GM21367 (cell line): ENCODE measurements around the gene EYA2.

Experiments
- ATAC-seq: cut with Tn5 transposase; IDR thresholded peaks from one replicate; pipeline ENCODE4 v1.9.1; 2021; ENCODE audit not compliant: unreplicated experiment

The EYA2 gene

DNA sequence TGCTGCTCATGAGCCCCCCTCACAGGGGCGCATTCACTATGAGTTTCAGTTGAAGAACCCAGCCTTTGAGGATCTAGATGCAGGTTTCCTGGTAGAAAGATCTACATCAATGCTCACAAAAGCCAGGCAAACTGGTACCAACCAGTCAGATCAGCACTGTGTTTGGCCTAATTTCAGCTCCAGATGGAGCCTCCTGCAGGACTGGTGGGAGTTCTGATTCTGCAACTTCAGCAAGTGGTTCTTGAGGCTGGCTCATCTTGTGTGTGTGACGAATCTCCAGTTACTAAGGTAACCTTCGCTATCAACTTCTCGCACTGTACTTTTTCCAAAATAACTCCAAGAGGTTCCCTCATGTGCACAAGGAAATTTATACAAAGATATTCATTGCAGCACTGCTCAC, 343.1 kb downstream of the EYA2 start:
- no peak for ATAC-seq
